HUES6 (cell line): ENCODE data around the gene YPEL4.

Experiments
- H3K27ac ChIP-seq: 2 replicates; pipeline ENCODE4 v1.7.0; 2013; ENCODE audit warnings: low read depth, mild to moderate bottlenecking, low read length, inconsistent platforms
- H3K27me3 ChIP-seq: 2 replicates; pipeline ENCODE4 v1.6.1; 2013; ENCODE audit warnings: low read length; ENCODE audit not compliant: control insufficient read depth, insufficient read depth
- H3K36me3 ChIP-seq: 2 replicates; pipeline ENCODE4 v1.6.1; 2013; ENCODE audit warnings: low read length; ENCODE audit not compliant: control insufficient read depth, insufficient read depth
- H3K4me1 ChIP-seq: 2 replicates; pipeline ENCODE4 v1.6.1; 2013; ENCODE audit warnings: low read length; ENCODE audit not compliant: control insufficient read depth, insufficient read depth
- H3K4me3 ChIP-seq: 2 replicates; pipeline ENCODE4 v1.5.1; 2013; ENCODE audit warnings: low read depth, low read length
- H3K9ac ChIP-seq: one replicate; pipeline ENCODE4 v1.6.1; 2013; ENCODE audit warnings: mild to moderate bottlenecking, low read length
- H3K9me3 ChIP-seq: 2 replicates; pipeline ENCODE4 v1.6.1; 2013; ENCODE audit warnings: low read depth, low read length; ENCODE audit not compliant: control insufficient read depth, insufficient read depth

YPEL4 gene

GRCh38 chr11:57641011-57641807 is 8.5 kb downstream of the YPEL4 start:
- Histone ChIP-seq H3K27me3 (no peaks in the 10 kb centered on the region), H3K4me1 (peaks cover 59% of the 10 kb centered on the region), H3K9me3 (no peaks in the 10 kb centered on the region), H3K27ac (no peak overlapping the region), H3K9ac (peak overlapping the region; percentile 99), H3K36me3 (peaks cover 37% of the 10 kb centered on the region), H3K4me3 (peak overlapping the region; percentile 96)

GRCh38 chr11:57640068-57640800 is 9.5 kb downstream of the YPEL4 start:
- peaks cover 49% of the 10 kb centered on the region for H3K4me1 ChIP-seq
- H3K9ac ChIP-seq = peak overlapping the region; percentile 99
- peak overlapping the region; percentile 97 for H3K27ac ChIP-seq
- peak overlapping the region; percentile 96 for H3K4me3 ChIP-seq
- no peaks in the 10 kb centered on the region for H3K9me3 ChIP-seq
- H3K36me3 ChIP-seq = peaks cover 37% of the 10 kb centered on the region
- H3K27me3 ChIP-seq = no peaks in the 10 kb centered on the region

GRCh38 chr11:57639321-57640067 is 10.2 kb downstream of the YPEL4 start:
- H3K4me1 ChIP-seq = peaks cover 45% of the 10 kb centered on the region
- no peaks in the 10 kb centered on the region for H3K27me3 ChIP-seq

GRCh38 chr11:57638811-57639320 is 10.8 kb downstream of the YPEL4 start:
- Histone ChIP-seq H3K4me3 (peak overlapping the region; percentile 96), H3K36me3 (peaks cover 37% of the 10 kb centered on the region), H3K27me3 (no peaks in the 10 kb centered on the region), H3K4me1 (peaks cover 42% of the 10 kb centered on the region), H3K27ac (peak overlapping the region; percentile 100), H3K9me3 (no peaks in the 10 kb centered on the region), H3K9ac (peak overlapping the region; percentile 99)

More at GRCh38 chr11:57639321-57640067, 10.2 kb downstream of the YPEL4 start:
- H3K4me3 ChIP-seq = peak overlapping the region; percentile 96
- peak overlapping the region; percentile 99 for H3K9ac ChIP-seq
- H3K36me3 ChIP-seq = peaks cover 37% of the 10 kb centered on the region
- H3K27ac ChIP-seq = peak overlapping the region; percentile 100
- no peaks in the 10 kb centered on the region for H3K9me3 ChIP-seq

- H3K27ac ChIP-seq = peak overlapping the region; percentile 100
Observed at GRCh38 chr11:57638005-57638781, 11.5 kb downstream of the YPEL4 start.

GRCh38 chr11:57637626-57638004 is 12.1 kb downstream of the YPEL4 start:
- Histone ChIP-seq H3K27ac (peak overlapping the region; percentile 100), H3K27me3 (no peaks in the 10 kb centered on the region), H3K4me1 (peaks cover 38% of the 10 kb centered on the region), H3K9me3 (no peaks in the 10 kb centered on the region), H3K36me3 (peaks cover 26% of the 10 kb centered on the region), H3K4me3 (peak overlapping the region; percentile 96), H3K9ac (peak overlapping the region; percentile 87)

More at GRCh38 chr11:57638005-57638781, 11.5 kb downstream of the YPEL4 start:
- no peaks in the 10 kb centered on the region for H3K27me3 ChIP-seq
- H3K9me3 ChIP-seq = no peaks in the 10 kb centered on the region
- H3K4me1 ChIP-seq = peaks cover 38% of the 10 kb centered on the region
- peaks cover 30% of the 10 kb centered on the region for H3K36me3 ChIP-seq
- H3K9ac ChIP-seq = peak overlapping the region; percentile 99
- H3K4me3 ChIP-seq = peak overlapping the region; percentile 96

- Histone ChIP-seq H3K9me3 (no peaks in the 10 kb centered on the region), H3K36me3 (peaks cover 5% of the 10 kb centered on the region; the same call in 1 of the 2 replicates), H3K4me3 (no peak overlapping the region), H3K4me1 (peaks cover 21% of the 10 kb centered on the region), H3K27me3 (peaks cover 4% of the 10 kb centered on the region; the same call in 1 of the 2 replicates), H3K27ac (no peak overlapping the region), H3K9ac (no peak overlapping the region)
Observed at GRCh38 chr11:57635246-57635645, 14.5 kb downstream of the YPEL4 start.

GRCh38 chr11:57634311-57634710 is 15.4 kb downstream of the YPEL4 start:
- Histone ChIP-seq H3K36me3 (no peaks in the 10 kb centered on the region), H3K4me3 (no peak overlapping the region), H3K27me3 (peaks cover 4% of the 10 kb centered on the region; the same call in 1 of the 2 replicates), H3K4me1 (peaks cover 16% of the 10 kb centered on the region), H3K27ac (no peak overlapping the region), H3K9me3 (no peaks in the 10 kb centered on the region), H3K9ac (no peak overlapping the region)

- H3K36me3 ChIP-seq = no peaks in the 10 kb centered on the region
- H3K9ac ChIP-seq = no peak overlapping the region
- peaks cover 4% of the 10 kb centered on the region; the same call in 1 of the 2 replicates for H3K27me3 ChIP-seq
- peaks cover 16% of the 10 kb centered on the region for H3K4me1 ChIP-seq
- H3K4me3 ChIP-seq = no peak overlapping the region
- no peak overlapping the region for H3K27ac ChIP-seq
- H3K9me3 ChIP-seq = no peaks in the 10 kb centered on the region
Observed at GRCh38 chr11:57633394-57634070, 16.2 kb downstream of the YPEL4 start.
